Measurements from ENCODE around the gene CAPN14. TPM values are rescaled to one million over a fixed set of nuclear protein-coding genes. Genes with fewer than 3 reads are reported as not detected.

Gene CAPN14
- total RNA-seq, 2 donors from 2014 or later, result 0.08 TPM; not detected in 1

DNA sequence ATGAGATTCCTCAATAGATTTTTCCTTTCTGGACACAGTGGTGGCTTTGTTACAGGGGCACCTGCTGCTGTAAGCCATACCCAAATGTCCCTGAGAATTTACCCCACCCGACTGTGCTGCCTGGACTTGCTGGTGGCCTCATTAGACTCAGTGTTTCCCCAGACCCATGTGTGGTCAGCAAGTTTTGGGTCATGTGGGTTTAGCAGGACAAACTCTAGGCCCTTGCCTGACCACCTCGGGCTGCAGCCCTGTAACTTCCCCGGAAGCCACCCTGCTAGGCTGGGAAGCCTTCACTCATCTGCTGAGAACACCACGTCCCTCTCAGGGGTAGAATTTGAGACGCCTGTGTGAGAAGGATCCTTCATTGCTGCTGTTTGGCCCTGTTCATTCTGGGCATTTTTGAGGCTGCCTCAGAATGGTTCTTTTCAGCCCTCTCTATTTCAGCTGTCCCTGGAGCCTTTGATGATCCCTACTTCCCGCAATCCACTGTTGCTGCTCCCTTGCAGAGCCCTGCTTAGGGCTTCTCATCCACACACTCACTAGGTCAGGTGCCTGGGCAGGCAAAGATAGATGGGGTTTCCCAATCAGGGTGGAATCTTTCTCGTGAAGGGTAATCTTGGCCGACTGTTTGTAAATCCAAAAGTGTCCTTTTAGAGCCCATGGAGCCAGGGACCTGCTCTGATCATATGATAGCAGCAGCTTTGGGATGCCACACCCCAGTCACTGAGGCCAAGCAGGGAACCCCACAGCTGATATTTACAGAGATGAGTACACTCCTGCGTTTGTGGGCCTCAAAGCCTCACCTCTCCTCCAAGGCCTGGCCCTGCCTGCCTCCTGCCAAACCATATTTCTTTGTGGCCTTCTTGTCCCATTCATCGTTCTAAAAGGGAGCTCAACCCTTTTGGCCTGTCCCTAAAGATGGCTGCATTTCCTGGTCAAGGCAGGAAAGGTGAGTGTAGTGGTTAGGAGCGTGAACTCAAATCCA is 23.4 kb upstream of the CAPN14 start:
- DNase-seq, result no peak
- Histone ChIP-seq H3K27me3 (no peaks in the 10 kb centered on the region), H3K4me3 (no peak overlapping the region), H3K9me3 (no peaks in the 10 kb centered on the region), H3K27ac (no peak overlapping the region), H3K4me1 (no peaks in the 10 kb centered on the region), H3K9ac (ENCODE audit: low read depth in 2 of 2, low read length in 2 of 2) (no peak overlapping the region), H3K36me3 (no peaks in the 10 kb centered on the region)
- TF ChIP-seq, protein P1, sequence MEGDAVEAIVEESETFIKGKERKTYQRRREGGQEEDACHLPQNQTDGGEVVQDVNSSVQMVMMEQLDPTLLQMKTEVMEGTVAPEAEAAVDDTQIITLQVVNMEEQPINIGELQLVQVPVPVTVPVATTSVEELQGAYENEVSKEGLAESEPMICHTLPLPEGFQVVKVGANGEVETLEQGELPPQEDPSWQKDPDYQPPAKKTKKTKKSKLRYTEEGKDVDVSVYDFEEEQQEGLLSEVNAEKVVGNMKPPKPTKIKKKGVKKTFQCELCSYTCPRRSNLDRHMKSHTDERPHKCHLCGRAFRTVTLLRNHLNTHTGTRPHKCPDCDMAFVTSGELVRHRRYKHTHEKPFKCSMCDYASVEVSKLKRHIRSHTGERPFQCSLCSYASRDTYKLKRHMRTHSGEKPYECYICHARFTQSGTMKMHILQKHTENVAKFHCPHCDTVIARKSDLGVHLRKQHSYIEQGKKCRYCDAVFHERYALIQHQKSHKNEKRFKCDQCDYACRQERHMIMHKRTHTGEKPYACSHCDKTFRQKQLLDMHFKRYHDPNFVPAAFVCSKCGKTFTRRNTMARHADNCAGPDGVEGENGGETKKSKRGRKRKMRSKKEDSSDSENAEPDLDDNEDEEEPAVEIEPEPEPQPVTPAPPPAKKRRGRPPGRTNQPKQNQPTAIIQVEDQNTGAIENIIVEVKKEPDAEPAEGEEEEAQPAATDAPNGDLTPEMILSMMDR (IDR thresholded peaks at IDR 0.05), result no peak
- intact Hi-C loops (cut with DNase I), result no loop called here

DNA sequence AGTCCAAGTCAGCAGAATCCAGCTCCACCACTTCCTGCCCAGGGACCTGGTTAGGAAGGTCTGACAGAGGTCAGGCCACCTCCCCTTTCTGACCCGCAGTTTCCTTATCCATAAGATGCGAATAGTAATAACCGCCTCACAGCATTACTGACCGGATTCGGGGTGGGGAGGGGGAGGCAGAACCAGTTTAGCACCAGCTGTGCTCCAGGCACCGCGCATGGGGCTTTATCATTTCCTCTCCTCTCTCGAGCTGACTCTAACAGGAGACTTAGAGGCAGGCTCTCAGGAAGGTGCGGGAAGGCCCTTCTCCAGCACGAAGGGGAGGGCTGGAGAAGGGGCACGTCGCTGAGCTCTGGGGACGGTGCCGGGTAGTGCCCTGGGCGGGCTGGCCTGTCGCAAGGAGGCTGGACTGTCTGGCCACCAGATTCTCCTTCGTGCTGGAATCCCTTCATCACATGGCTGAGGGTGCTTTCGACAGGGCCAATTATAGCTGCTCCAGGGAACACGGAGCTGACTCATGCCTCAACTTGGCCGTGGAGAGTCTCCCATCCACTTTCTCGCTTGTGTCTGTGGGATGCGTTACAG is 22.4 kb upstream of the CAPN14 start:
- Histone ChIP-seq H3K4me3 (no peak overlapping the region), H3K9ac (ENCODE audit: low read depth in 2 of 2, low read length in 2 of 2) (no peak overlapping the region), H3K4me1 (no peaks in the 10 kb centered on the region), H3K27me3 (no peaks in the 10 kb centered on the region), H3K9me3 (no peaks in the 10 kb centered on the region), H3K27ac (no peak overlapping the region), H3K36me3 (no peaks in the 10 kb centered on the region)
- intact Hi-C loops (cut with DNase I), result no loop called here
- DNase-seq, result no peak
- TF ChIP-seq, protein P1 (IDR thresholded peaks at IDR 0.05), result no peak

DNA sequence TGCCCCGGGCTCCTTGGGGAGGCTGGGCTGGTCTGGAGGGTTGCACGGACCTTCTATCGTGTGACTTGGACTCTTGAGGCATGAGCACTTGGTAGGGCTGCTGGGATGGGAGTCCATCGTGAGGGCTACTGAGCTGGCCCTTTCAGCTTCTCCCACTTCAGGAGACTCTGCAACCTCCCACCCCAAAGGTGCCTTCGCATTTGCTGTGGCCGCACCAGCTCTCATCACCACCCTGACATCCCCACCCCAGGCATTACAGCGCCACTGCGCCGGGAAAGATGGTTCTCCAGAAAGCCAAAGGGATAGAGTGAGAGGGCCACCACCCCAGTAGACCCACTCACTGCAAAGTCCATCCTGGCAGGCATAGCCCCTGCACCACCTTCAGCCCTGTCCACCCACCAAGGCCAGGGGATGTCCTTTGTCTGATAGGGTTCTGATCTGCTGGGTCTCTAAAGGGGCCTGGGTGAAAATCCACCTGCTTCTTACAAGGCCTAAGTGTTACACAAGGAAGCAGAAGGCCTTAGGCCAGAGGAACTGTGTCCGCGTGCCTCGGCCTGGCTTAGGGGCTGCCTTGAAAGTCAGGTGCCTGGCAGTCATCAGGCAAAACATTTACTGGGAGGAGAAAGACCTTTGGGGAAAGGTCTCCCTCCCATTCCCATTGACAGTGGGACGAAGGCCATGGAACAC is 21.7 kb upstream of the CAPN14 start:
- H3K9ac ChIP-seq (ENCODE audit: low read depth in 2 of 2, low read length in 2 of 2), result no peak overlapping the region
- no peaks in the 10 kb centered on the region for H3K4me1 ChIP-seq
- H3K27ac ChIP-seq, result no peak overlapping the region
- DNase-seq, result no peak
- intact Hi-C loops (cut with DNase I), result no loop called here
- no peaks in the 10 kb centered on the region for H3K36me3 ChIP-seq
- H3K4me3 ChIP-seq, result no peak overlapping the region
- no peaks in the 10 kb centered on the region for H3K9me3 ChIP-seq
- H3K27me3 ChIP-seq, result no peaks in the 10 kb centered on the region
- TF ChIP-seq, protein P1 (IDR thresholded peaks at IDR 0.05), result no peak

DNA sequence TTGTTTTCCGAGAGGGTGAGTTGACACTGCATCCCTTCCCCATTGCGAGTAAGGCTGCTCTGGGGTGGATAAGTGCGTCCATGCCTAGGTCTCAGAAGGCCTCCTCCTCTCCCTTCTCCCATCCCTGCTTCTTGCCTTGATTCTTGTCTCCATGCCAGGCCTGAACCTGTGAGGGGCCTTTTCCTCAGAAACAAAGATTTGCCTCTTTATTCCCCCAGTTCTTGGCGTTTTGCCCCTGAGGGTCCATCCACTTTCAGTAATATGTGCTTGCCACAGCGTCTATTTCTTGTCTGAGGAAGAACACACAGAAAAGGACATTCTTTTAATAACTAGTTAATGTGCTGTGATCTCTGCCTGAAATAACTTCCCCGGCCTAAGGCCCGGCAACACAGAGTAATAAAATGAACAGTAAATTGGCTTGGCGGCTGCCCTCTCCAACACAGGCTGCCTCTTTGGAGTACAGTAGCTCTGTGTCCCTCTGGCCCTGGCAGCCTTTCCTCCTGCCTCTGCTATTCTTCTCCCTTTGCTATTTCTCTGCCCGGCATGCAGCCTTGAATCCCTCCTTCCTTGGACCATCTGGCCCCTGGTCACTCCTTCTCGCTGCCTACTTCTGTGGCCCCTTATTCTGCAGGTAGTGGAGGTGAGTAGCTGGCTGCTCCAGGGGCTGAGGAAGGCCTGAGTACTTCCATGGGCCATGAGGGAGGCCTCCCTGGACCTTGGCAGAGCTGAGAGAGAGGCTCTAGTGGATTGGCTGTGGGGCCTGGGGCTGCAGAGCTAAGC is 21.0 kb upstream of the CAPN14 start:
- no peaks in the 10 kb centered on the region for H3K36me3 ChIP-seq
- intact Hi-C loops (cut with DNase I), result no loop called here
- H3K9me3 ChIP-seq, result no peaks in the 10 kb centered on the region
- H3K9ac ChIP-seq (ENCODE audit: low read depth in 2 of 2, low read length in 2 of 2), result no peak overlapping the region
- no peaks in the 10 kb centered on the region for H3K4me1 ChIP-seq
- H3K4me3 ChIP-seq, result no peak overlapping the region
- TF ChIP-seq, protein P1 (IDR thresholded peaks at IDR 0.05), result no peak
- no peak overlapping the region for H3K27ac ChIP-seq
- no peak for DNase-seq
- no peaks in the 10 kb centered on the region for H3K27me3 ChIP-seq

All from colonic mucosa (tissue), 4 donors.